GM19240 (cell line): ENCODE measurements around the gene DSPP.

ENCODE experiments used
- DNase-seq: peaks from one replicate; pipeline ENCODE4 v3.0.0; 2011; ENCODE audit warnings: low spot score; ENCODE audit not compliant: insufficient read length

DSPP gene

GRCh38 chr4:87624698-87625097 lies 16.4 kb downstream of the DSPP start:
- DNase-seq = no peak

GRCh38 chr4:87631668-87632067 lies 23.3 kb downstream of the DSPP start:
- no peak for DNase-seq

DNA sequence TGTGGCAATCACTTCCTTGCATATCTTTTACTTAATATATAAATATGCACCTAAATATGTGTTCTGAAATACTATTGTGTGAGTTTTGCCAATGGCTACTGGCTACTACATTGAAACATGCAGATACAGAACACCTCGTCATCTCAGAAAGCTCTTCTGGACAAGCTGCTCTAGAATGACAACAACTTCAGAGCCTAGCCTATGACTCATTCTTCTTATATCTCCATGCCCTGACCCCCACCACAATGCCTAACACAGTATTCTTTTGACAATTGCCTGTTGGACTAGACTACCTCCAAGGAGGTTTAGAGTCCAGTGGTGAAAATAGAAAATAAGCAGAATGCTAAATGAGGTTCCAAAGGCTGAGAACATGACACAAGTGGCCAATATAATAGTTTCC lies 24.1 kb downstream of the DSPP start:
- no peak for DNase-seq

GRCh38 chr4:87633243-87633642 lies 24.9 kb downstream of the DSPP start:
- DNase-seq = no peak

DNA sequence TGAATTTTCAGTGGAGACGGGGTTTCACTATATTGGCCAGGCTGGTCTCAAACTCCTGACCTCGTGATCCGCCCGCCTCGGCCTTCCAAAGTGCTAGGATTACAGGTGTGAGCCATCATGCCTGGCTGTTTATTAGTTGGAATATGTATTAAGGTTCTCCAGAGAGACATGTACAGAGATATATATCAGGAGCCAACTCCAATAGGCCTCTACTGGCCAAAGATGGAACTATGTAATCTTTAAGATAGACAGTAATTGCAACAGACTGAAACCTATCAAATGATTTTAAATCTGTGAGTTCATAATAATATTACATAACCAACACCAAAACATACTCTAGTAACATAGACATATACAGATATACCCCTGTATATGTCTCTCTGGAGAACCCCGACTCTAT lies 36.0 kb downstream of the DSPP start:
- no peak for DNase-seq

- no peak for DNase-seq
Observed at GRCh38 chr4:87649980-87650379, 41.7 kb downstream of the DSPP start, which contains the start of gene DMP1. DMP1 (plus strand) TSS chr4:87650280; CDS start chr4:87656493, 6,213 bp downstream.

DNA sequence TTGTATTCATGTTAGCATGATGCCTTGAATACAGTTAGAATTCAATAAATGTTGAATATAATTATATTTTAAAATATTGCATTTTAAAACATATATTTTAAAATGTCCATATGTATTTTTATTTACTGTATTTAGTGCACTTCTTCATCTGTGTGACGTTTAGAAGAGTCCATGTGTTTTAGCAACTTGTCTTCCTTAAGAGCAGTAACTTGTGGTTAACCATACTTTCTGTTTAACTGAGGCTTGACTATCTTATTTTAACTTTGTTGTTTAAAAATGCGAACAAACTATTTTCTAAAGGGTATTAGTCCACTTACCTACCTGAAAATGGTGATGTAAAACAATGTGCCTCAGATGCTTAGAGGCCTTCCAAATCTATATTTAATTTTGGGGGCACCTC lies 42.6 kb downstream of the DSPP start:
- DNase-seq = no peak

DNA sequence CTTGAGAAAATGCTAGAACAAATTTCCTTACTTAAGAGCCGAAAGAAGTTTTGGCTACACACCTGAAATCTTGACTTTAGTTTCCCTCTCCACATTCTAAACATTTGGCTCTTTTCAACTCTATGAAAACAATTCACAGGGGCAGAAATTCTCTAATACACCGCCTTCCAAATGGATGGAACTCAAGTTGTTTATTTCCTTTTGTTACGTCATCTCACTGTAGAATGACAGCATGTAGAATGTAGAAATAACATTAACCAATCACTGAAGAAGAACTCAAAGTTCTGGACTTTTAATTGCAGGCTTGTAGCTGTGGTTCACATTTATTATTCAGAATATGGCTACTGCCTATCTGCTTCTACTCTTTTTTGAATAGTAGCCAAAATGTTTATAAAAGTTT lies 43.6 kb downstream of the DSPP start:
- DNase-seq = no peak

GRCh38 chr4:87654487-87655044 lies 46.2 kb downstream of the DSPP start:
- no peak for DNase-seq

- no peak for DNase-seq
Observed at GRCh38 chr4:87657525-87657924, 49.2 kb downstream of the DSPP start.

- DNase-seq = no peak
Observed at GRCh38 chr4:87659247-87659931, 51.1 kb downstream of the DSPP start.

- no peak for DNase-seq
Observed at GRCh38 chr4:87662871-87663270, 54.5 kb downstream of the DSPP start.
